SK-N-MC (cell line): ENCODE measurements around the gene MBD5.

Experiments
- DNase-seq: peaks from one replicate; pipeline ENCODE4 v3.0.0-alpha.2; 2011; ENCODE audit warnings: low read depth, low spot score
- H3K27ac ChIP-seq: fragments of 200-600 bp; sonication (generic); 2 replicates; pipeline ENCODE4 v1.5.1; 2016; ENCODE audit warnings: mixed run types
- H3K36me3 ChIP-seq: fragments of 200-600 bp; sonication (generic); 2 replicates; pipeline ENCODE4 v1.6.1; 2017; ENCODE audit warnings: antibody characterized with exemption, low read length, mixed read lengths; ENCODE audit not compliant: insufficient read depth
- H3K4me3 ChIP-seq: fragments of 200-600 bp; sonication (generic); 2 replicates; pipeline ENCODE4 v1.5.1; 2016
- H3K9ac ChIP-seq: fragments of 200-600 bp; sonication (generic); 2 replicates; pipeline ENCODE4 v1.8.0; 2017; ENCODE audit warnings: mixed run types, mixed read lengths; ENCODE audit not compliant: insufficient read length
- H3K9me3 ChIP-seq: fragments of 200-600 bp; sonication (generic); 2 replicates; pipeline ENCODE4 v1.6.1; 2017; ENCODE audit warnings: low read depth, mild to moderate bottlenecking, antibody characterized with exemption, low read length, moderate library complexity, mixed read lengths
- EZH2 ChIP-seq: fragments of 200-600 bp; sonication (generic); IDR thresholded peaks from one replicate; pipeline ENCODE4 v1.6.1; 2017; ENCODE audit warnings: antibody characterized with exemption
- FOXP2 ChIP-seq: optimal IDR thresholded peaks from 2 replicates; pipeline ENCODE3; 2011; ENCODE audit warnings: mild to moderate bottlenecking, moderate library complexity; ENCODE audit not compliant: insufficient read depth; ENCODE audit errors: extremely low read length, control extremely low read depth
- POLR2AphosphoS5 ChIP-seq: IDR thresholded peaks from 2 replicates; pipeline ENCODE4 v1.6.1; 2012; ENCODE audit warnings: mild to moderate bottlenecking, low read depth, low read length, borderline replicate concordance

Gene MBD5

DNA sequence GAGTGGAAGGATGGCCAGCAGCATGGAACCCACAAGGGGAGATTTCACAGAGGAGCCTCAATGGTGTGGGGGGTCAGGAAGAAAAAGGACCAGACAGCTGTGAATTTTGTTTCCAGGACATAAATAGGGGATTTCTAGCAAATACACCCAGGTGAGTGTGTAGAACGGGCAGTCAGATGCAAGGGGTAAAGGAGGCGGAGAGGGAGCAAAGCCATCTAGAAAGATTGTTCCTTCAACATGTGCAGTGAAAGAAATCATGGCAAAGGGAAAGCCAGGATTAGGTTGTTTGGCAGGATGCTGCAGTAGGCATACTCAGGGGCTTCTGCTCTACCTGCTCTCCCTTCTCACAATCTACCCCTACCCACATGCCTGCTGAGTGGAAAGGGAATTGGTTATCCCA lies 504.2 kb downstream of the MBD5 start:
- no peak overlapping the region for H3K4me3 ChIP-seq

DNA sequence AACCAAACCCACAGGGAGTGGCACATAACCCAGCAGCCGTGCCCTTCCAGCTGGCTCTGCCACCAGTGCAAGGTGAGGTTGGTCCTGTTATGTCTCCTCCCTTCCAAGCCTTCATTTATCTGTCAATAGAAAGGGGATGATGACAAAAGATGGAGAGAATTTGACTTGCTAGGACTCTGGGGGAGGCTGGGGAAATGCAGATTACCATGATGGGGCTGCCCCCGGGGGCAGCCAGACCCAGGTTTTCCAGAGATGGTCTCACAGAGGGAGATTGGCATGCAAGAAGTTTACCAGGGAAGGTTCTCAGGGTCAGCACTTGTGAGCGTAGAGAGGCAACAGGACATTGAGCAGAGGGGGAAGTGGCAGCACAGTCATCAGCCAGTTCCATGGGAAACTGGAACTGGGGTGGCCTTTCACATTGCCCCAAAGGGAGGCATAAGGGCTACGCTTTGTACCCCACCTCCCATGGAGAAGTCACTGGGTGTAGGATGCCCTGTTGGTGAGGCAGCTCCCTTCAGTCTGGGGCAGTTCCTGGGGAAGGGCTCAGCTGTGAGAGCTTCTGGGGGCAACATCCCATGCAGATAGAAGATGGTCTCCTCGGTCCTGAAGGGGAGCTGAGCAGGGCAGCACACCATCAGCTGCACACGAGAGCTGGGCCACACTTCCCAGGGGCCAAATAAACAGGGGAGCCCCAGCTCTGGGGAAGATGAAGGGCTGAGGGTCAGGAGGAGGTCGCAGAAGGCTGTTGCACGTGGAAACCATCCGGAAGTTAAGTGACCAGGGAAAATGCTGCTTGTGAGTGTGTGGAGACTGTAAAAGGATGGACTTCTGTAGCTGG lies 505.8 kb downstream of the MBD5 start:
- H3K27ac ChIP-seq, result no peak overlapping the region
- no peaks in the 10 kb centered on the region for H3K36me3 ChIP-seq
- no peaks in the 10 kb centered on the region for H3K9me3 ChIP-seq
- DNase-seq, result no peak
- no peak overlapping the region for H3K4me3 ChIP-seq
- TF ChIP-seq POLR2AphosphoS5 (no peak), FOXP2 (no peak), EZH2 (no peak)
- no peak overlapping the region for H3K9ac ChIP-seq

More for the DNA sequence above, 504.2 kb downstream of the MBD5 start:
- no peak overlapping the region for H3K27ac ChIP-seq
- no peaks in the 10 kb centered on the region for H3K36me3 ChIP-seq
- no peak overlapping the region for H3K9ac ChIP-seq
- H3K9me3 ChIP-seq, result no peaks in the 10 kb centered on the region
- no peak for DNase-seq
- TF ChIP-seq EZH2, result no peak
- TF ChIP-seq FOXP2, result no peak
- no peak for TF ChIP-seq POLR2AphosphoS5

DNA sequence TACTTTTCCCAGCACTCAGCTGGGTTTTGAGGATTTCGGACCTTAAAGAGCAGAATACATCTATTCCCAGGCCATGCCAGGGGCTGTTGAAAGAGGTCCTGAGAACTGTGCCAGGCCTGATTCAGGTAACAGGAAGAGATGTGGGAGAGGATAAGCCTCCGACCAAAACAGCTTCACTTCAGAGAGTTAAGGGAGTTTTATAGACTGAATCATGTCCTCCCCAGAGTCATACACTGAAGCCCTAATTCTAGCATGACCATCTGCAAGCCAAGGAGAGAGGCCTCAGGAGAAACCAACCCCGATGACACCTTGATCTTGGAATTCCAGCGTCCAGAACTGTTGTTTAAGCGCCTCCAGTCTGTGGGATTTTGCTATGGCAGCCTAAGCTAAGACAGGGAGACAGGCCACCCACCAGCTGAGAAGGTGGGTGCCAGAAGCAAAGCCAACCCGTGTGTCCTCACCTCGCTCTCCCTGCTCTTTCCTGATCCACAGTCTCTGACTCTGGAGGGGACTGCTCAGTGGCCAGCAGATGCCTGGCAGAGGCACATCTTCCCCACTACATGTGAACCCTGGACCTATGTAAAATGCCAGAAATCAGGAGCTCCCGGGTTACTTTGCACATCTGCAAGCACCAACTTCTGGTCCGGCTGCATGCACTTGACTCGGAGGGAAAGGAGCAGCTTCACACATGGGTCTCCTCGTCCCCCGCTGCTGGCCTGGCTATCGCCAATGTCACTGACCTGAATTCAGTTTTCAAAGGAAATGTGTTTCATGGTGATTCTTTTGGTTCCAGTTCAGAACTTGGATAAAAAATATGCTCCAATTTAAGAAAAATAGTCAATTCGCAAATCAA lies 506.8 kb downstream of the MBD5 start:
- TF ChIP-seq EZH2 (no peak), FOXP2 (no peak)
- Histone ChIP-seq H3K9me3 (no peaks in the 10 kb centered on the region), H3K36me3 (no peaks in the 10 kb centered on the region), H3K4me3 (no peak overlapping the region), H3K27ac (no peak overlapping the region), H3K9ac (no peak overlapping the region)
- DNase-seq, result no peak

DNA sequence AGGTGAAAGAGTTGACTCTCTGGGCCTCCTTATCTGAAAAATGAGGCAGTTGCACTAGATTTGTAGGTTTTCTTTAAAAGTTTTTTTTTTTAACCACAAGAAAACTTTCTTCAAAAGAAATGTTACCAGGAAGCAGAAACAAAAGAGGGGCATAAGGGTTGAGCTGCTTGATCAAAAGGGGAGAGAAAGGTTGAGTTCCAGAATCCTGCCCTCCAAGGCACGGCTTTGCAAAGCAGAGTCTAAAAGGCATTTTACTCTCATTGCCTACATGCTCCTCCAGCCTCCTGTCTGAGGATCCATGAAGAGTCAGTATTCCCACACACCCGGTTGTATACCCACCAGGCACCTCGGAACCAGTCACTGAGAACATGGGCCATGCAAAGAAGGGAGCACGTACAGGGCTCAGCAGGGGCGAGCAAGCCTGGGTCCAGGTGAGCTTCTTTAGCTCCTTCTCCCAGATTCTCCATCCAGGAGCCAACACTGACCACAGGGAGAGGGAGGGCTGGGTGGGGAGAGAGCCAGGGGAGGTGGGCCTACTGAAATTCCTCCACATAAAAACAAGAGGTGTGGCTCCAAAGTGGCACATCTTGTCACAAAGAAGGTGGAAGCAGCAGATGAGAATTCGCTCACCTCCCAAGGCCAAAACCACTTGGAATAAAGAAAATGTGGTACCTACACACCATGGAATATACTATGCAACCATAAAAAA lies 507.6 kb downstream of the MBD5 start:
- Histone ChIP-seq H3K36me3 (no peaks in the 10 kb centered on the region), H3K9me3 (no peaks in the 10 kb centered on the region), H3K9ac (no peak overlapping the region), H3K27ac (no peak overlapping the region), H3K4me3 (no peak overlapping the region)
- TF ChIP-seq EZH2 (no peak), POLR2AphosphoS5 (no peak), FOXP2 (no peak)
- no peak for DNase-seq

DNA sequence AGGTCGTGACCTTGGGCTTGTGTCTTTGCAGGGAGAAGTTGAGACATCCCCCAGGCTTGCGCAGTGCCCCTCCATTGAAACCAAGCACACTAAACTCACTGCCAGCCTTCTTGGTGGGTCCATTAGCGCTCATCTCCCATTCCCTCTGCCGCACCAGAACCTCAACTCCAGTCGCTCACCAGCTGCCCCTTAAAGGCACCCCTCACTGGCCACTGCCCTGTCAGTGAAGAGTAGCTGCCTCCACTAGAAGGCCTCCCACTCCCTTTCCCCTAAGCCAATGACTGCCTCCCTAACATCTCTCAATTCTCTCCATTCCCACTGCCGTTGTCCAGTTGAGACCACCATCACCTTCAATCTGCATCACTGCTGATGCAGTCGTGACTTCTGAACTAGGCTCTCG lies 508.9 kb downstream of the MBD5 start:
- Histone ChIP-seq H3K9ac (no peak overlapping the region), H3K36me3 (no peaks in the 10 kb centered on the region), H3K4me3 (no peak overlapping the region), H3K27ac (no peak overlapping the region), H3K9me3 (no peaks in the 10 kb centered on the region)
- DNase-seq, result no peak
- TF ChIP-seq POLR2AphosphoS5 (no peak), FOXP2 (no peak), EZH2 (no peak)

DNA sequence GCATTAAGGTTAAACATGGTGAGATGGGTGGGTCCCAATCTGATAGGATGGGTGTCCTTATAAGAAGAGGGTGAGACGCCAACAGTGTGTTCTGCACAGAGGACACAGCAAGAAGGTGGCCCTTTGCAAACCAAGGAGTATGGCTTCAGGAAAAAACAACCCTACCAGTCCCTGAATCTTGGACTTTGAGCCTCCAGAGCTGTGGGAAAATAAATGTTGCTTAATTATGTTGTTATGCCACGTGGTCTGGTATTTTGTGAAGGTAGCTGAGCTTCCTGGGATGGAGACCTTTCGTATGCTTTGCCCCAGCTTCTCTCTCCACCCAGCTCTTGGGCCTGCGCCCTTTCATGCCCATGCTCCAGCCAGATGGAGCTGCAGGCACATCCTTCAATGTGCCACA lies 509.5 kb downstream of the MBD5 start:
- H3K36me3 ChIP-seq, result no peaks in the 10 kb centered on the region
- H3K27ac ChIP-seq, result no peak overlapping the region
- TF ChIP-seq EZH2 (no peak), POLR2AphosphoS5 (no peak), FOXP2 (no peak)
- no peaks in the 10 kb centered on the region for H3K9me3 ChIP-seq
- H3K4me3 ChIP-seq, result no peak overlapping the region
- DNase-seq, result no peak
- H3K9ac ChIP-seq, result no peak overlapping the region

DNA sequence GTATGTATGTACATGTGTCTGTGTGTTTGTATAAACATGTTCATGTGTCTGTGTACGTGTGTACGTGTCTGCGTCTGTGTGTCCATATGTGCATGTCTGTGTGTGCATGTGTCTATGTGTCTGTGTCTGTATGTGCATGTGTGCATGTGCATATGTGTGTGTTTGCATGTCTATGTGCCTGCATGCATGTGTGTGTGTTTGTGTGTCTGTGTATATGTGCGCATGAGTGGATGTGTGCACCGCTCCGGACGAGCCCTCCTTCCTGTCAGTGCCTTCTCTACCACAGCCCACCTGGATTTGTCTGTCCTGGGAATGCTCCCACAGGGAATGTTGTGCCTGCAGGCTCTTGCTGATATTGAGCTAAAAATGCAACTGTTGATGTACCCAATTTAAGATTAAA lies 510.3 kb downstream of the MBD5 start:
- TF ChIP-seq POLR2AphosphoS5 (no peak), FOXP2 (no peak), EZH2 (no peak)
- no peak overlapping the region for H3K4me3 ChIP-seq
- DNase-seq, result no peak
- H3K9ac ChIP-seq, result no peak overlapping the region
- H3K9me3 ChIP-seq, result no peaks in the 10 kb centered on the region
- H3K36me3 ChIP-seq, result no peaks in the 10 kb centered on the region
- H3K27ac ChIP-seq, result no peak overlapping the region
